A549 treated with AZD9567 at 1 μM for 4 hours (cell line): ENCODE data around the gene SIL1. TPM values are rescaled to one million over a fixed set of nuclear protein-coding genes. Genes with fewer than 3 reads are reported as not detected.

Experiments
- total RNA-seq: library from RNA; stranded (reverse); fragments of 200-300 nt; extraction: Qiagen RNA extraction; gene quantifications from 5 replicates; pipeline ENCODE4 v1.2.3, GENCODE V29; 2022; ENCODE audit not compliant: insufficient read depth

Gene SIL1
- total RNA-seq = 23.6 to 30.9 TPM (median 24.8 TPM) in 5 replicates

GRCh38 chr5:139197710-139198669 lies at the start of gene SIL1:
SIL1 (minus strand) TSS chr5:139198368; CDS start chr5:139127843, 70,525 bp downstream.

Other genes with a start within 250 kb of the SIL1 start
- gene MATR3, start 95.4 kb upstream of the SIL1 start, total RNA-seq = 136 to 195 TPM (median 189 TPM) in 5 replicates
- 81.4 to 98.0 TPM (median 87.0 TPM) in 5 replicates for gene PAIP2, start 143.5 kb upstream of the SIL1 start, total RNA-seq
- 1.1 to 1.9 TPM (median 1.6 TPM) in 4 of 5 replicates, not detected in the other for gene SLC23A1, start 184.9 kb upstream of the SIL1 start, total RNA-seq
- 0.09 TPM in 1 of 5 replicates, not detected in the others for gene MZB1, start 191.5 kb upstream of the SIL1 start, total RNA-seq
- gene PROB1, start 196.7 kb upstream of the SIL1 start, total RNA-seq = 0.16 to 0.31 TPM (median 0.28 TPM) in 4 of 5 replicates, not detected in the other
- gene SPATA24, start 205.7 kb upstream of the SIL1 start, total RNA-seq = 3.0 to 5.7 TPM (median 5.0 TPM) in 5 replicates
- gene DNAJC18, start 241.2 kb upstream of the SIL1 start, total RNA-seq = 5.7 to 9.2 TPM (median 8.6 TPM) in 5 replicates